Mammary epithelial cell (primary cell): ENCODE results near the gene ZNF222.

Experiments used
- EZH2 ChIP-seq: IDR thresholded peaks from 2 replicates; pipeline ENCODE4 v1.6.1; 2012; ENCODE audit warnings: low read length, inconsistent platforms, borderline replicate concordance
- TF ChIP-seq, protein P1 (sequence below), 2 donors: IDR thresholded peaks in 1 of 2; conservative IDR thresholded peaks in 1 of 2; 2 replicates each; pipeline ENCODE4 v1.5.1; 2011 to 2012; ENCODE audit warnings: inconsistent platforms in 2 of 2, low read length in 2 of 2, mild to moderate bottlenecking in 2 of 2, control low read depth in 1 of 2, low read depth in 1 of 2; ENCODE audit not compliant: insufficient read depth in 1 of 2; ENCODE audit errors: extremely low read depth in 1 of 2

DNA sequence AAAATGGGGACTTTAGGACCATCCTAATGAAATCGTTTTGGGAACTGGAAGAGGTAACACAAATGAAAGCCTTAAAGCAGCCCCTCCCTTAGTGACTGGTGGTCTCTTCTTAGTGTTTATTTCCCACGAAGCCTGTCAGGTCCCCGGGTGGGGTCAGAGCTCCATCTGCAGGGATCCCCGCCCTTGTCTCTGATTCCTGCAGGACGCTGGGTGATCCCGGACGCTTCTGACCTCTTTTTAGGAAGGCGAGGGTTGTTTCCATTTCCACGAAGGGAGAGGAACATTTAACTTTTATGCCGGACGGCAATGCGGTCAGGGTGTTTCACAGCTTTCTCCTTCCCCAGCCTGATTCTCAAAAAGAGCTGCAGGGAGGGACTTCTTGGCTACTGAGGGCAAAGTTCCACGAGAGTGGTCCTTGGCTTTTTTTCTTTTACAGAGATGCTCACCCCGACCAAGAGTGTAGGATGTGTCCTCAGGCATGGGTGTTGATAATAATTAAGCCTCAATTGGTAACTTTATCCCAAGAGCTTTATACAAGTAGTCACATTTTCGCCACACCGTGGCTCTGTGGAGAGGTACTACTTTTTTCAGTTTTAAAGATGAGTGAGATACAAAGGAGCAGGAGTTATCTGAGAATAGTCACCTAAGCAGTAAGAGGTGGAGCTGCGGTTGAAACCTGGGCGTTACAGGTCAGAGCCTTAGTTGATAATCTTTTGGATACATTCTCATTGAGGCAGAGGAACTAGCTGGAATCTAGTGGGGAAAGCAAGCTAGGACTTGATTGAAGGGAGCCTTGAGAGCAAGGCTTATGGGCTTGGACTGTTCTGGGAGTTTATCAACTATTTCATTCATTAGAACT is 47.6 kb downstream of the ZNF222 start:
- TF ChIP-seq, protein P1, sequence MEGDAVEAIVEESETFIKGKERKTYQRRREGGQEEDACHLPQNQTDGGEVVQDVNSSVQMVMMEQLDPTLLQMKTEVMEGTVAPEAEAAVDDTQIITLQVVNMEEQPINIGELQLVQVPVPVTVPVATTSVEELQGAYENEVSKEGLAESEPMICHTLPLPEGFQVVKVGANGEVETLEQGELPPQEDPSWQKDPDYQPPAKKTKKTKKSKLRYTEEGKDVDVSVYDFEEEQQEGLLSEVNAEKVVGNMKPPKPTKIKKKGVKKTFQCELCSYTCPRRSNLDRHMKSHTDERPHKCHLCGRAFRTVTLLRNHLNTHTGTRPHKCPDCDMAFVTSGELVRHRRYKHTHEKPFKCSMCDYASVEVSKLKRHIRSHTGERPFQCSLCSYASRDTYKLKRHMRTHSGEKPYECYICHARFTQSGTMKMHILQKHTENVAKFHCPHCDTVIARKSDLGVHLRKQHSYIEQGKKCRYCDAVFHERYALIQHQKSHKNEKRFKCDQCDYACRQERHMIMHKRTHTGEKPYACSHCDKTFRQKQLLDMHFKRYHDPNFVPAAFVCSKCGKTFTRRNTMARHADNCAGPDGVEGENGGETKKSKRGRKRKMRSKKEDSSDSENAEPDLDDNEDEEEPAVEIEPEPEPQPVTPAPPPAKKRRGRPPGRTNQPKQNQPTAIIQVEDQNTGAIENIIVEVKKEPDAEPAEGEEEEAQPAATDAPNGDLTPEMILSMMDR (conservative IDR thresholded peaks at IDR 0.05 in 1 of 2, IDR thresholded peaks at IDR 0.05 in 1 of 2; ENCODE audit: extremely low read depth in 1 of 2, insufficient read depth in 1 of 2, low read depth in 1 of 2, low read length in 2 of 2), result peak in 1 of 2 donors; percentile 16
- TF ChIP-seq EZH2, result no peak
